ENCODE results near the gene DNAJC24. TPM values are rescaled to one million over a fixed set of nuclear protein-coding genes. Genes with fewer than 3 reads are reported as not detected.

DNAJC24 gene
- total RNA-seq, 3 donors from 2014 or later = 15.2 to 24.6 (median 23.4) TPM

DNA sequence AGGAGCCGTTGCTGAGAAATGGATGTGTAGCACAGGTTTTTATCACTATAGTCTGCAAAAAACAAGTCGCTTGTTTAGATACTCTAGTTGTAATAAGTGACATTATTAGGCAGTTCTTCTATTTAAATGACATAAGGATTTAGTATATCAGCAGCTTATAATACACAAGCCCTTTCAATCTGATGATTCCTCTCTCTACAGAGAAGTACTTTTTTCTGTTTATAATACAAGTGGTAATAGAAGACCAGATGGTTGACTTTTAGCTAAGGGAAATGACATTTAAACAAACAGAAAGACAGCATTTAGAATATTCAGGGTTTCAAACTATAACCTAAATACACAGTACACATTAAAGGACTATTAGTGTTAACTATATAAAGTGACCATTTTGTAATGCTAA, 79.4 kb downstream of the DNAJC24 start:
- no peaks in the 10 kb centered on the region for H3K9me3 ChIP-seq
- no peak overlapping the region for H3K4me3 ChIP-seq
- no peaks in the 10 kb centered on the region for H3K27me3 ChIP-seq
- H3K36me3 ChIP-seq = no peaks in the 10 kb centered on the region
- no peak overlapping the region for H3K27ac ChIP-seq
- no peak for DNase-seq (ENCODE audit: low spot score in 2 of 2)
- intact Hi-C loops (cut with DNase I; ENCODE audit: low total_unique reads) = no loop called here
- TF ChIP-seq POLR2A (IDR thresholded peaks at IDR 0.05) (no peak), POLR2AphosphoS5 (IDR thresholded peaks at IDR 0.05) (no peak)
- TF ChIP-seq, protein P1, sequence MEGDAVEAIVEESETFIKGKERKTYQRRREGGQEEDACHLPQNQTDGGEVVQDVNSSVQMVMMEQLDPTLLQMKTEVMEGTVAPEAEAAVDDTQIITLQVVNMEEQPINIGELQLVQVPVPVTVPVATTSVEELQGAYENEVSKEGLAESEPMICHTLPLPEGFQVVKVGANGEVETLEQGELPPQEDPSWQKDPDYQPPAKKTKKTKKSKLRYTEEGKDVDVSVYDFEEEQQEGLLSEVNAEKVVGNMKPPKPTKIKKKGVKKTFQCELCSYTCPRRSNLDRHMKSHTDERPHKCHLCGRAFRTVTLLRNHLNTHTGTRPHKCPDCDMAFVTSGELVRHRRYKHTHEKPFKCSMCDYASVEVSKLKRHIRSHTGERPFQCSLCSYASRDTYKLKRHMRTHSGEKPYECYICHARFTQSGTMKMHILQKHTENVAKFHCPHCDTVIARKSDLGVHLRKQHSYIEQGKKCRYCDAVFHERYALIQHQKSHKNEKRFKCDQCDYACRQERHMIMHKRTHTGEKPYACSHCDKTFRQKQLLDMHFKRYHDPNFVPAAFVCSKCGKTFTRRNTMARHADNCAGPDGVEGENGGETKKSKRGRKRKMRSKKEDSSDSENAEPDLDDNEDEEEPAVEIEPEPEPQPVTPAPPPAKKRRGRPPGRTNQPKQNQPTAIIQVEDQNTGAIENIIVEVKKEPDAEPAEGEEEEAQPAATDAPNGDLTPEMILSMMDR (IDR thresholded peaks at IDR 0.05) = no peak
- H3K4me1 ChIP-seq = no peaks in the 10 kb centered on the region

DNA sequence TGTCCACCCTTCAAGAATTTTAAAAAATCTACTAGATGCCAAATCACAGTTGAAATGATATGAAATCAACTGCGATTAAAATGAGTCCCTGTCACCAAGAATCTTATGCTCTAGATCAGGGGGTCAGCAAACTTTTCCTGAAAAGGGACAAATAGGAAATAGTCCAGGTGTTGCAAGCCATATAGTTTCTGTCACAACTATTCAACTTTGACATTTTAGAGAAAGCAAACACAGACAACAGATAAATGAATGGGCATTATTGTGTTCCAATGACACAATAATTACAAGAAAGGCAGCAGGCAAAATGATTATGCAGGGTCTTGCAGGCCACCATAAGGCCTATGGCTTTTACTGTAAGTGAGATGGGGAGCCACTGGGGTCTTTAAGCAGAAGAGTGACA, 81.2 kb downstream of the DNAJC24 start:
- DNase-seq (ENCODE audit: low spot score in 2 of 2) = no peak
- Histone ChIP-seq H3K9me3 (no peaks in the 10 kb centered on the region), H3K36me3 (no peaks in the 10 kb centered on the region), H3K27ac (no peak overlapping the region), H3K27me3 (no peaks in the 10 kb centered on the region), H3K4me3 (no peak overlapping the region), H3K4me1 (no peaks in the 10 kb centered on the region)
- intact Hi-C loops (cut with DNase I; ENCODE audit: low total_unique reads) = no loop called here
- TF ChIP-seq POLR2A (IDR thresholded peaks at IDR 0.05) (no peak), POLR2AphosphoS5 (IDR thresholded peaks at IDR 0.05) (no peak)
- TF ChIP-seq, protein P1 (IDR thresholded peaks at IDR 0.05) = no peak

DNA sequence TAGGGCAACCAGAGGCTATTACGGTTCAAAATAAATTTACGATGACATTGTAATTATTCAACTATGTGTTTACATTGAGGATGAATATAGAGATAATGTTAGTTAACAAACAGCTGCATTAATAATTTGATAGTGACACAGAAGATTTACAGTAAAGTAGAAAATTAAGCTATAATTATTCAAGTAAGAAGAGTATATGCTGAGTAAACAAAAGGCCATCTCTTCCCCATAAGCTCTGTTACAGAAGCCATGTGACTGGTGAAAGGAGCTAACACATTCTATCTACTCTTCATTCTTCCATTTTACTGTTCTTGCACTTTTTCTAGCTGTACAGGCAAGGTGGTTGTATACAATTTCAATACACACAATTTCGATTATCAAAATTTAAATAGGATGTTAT, 85.5 kb downstream of the DNAJC24 start:
- intact Hi-C loops (cut with DNase I; ENCODE audit: low total_unique reads) = no loop called here
- no peak for DNase-seq (ENCODE audit: low spot score in 2 of 2)
- Histone ChIP-seq H3K36me3 (no peaks in the 10 kb centered on the region), H3K27ac (no peak overlapping the region), H3K4me3 (no peak overlapping the region), H3K4me1 (no peaks in the 10 kb centered on the region), H3K27me3 (no peaks in the 10 kb centered on the region), H3K9me3 (no peaks in the 10 kb centered on the region)
- TF ChIP-seq, protein P1 (IDR thresholded peaks at IDR 0.05) = no peak
- TF ChIP-seq POLR2A (IDR thresholded peaks at IDR 0.05) (no peak), POLR2AphosphoS5 (IDR thresholded peaks at IDR 0.05) (no peak)

DNA sequence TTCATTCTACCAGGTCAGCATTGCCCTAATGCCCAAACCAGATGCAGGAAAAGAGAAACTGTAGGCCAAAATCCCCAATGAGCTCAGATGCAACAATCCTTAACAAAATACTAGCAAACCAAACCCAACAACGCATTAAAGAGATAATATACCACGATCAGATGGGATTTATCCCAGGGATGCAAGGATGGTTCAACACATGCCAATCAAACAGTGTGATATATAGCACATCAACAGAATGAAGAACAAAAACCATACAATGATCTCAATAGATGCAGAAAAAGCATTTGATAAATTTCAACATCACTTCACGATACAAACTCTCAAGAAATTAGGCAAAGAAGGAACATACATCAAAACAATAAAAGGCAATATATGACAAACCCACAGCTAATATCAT, 94.8 kb downstream of the DNAJC24 start:
- H3K4me1 ChIP-seq = no peaks in the 10 kb centered on the region
- H3K27ac ChIP-seq = no peak overlapping the region
- intact Hi-C loops (cut with DNase I; ENCODE audit: low total_unique reads) = no loop called here
- TF ChIP-seq POLR2AphosphoS5 (IDR thresholded peaks at IDR 0.05) = no peak
- TF ChIP-seq, protein P1 (IDR thresholded peaks at IDR 0.05) = no peak
- TF ChIP-seq POLR2A (IDR thresholded peaks at IDR 0.05) = no peak
- no peak for DNase-seq (ENCODE audit: low spot score in 2 of 2)
- H3K27me3 ChIP-seq = no peaks in the 10 kb centered on the region
- H3K36me3 ChIP-seq = no peaks in the 10 kb centered on the region
- H3K9me3 ChIP-seq = peaks cover 4 to 28% of the 10 kb centered on the region in 2 donors
- no peak overlapping the region for H3K4me3 ChIP-seq

DNA sequence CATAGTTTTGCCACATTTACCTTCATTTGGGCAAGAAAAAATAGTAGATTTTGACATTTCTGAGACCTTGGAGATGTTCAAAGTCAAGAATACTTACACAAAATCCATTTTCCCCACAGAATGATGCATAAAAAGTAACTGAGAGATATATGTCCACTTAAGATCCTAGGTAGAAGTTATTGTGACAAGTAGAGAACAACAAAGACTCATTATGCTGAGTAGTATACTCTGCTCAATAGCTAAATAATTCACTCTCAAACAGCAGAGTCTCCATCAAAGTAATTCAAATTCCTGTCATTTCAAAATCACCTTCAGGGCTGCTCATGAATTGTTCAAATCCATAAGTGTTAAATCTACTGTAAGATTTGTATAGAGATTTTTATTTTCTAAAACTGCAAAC, 104.4 kb downstream of the DNAJC24 start:
- Histone ChIP-seq H3K36me3 (no peaks in the 10 kb centered on the region), H3K9me3 (no peaks in the 10 kb centered on the region), H3K27ac (no peak overlapping the region), H3K27me3 (no peaks in the 10 kb centered on the region), H3K4me3 (no peak overlapping the region), H3K4me1 (no peaks in the 10 kb centered on the region)
- TF ChIP-seq POLR2AphosphoS5 (IDR thresholded peaks at IDR 0.05) (no peak), POLR2A (IDR thresholded peaks at IDR 0.05) (no peak)
- TF ChIP-seq, protein P1 (IDR thresholded peaks at IDR 0.05) = no peak
- DNase-seq (ENCODE audit: low spot score in 2 of 2) = no peak
- intact Hi-C loops (cut with DNase I; ENCODE audit: low total_unique reads) = no loop called here
